GM12865 (cell line): ENCODE measurements around the gene PTH1R.

Experiments
- DNase-seq: peaks from one replicate; pipeline ENCODE4 v3.0.0; 2010; ENCODE audit warnings: low read depth
- H3K4me3 ChIP-seq: 2 replicates; pipeline ENCODE4 v1.5.1; 2011; ENCODE audit warnings: mild to moderate bottlenecking, low read depth, low read length, control low read depth
- TF ChIP-seq, protein P1 (sequence below): IDR thresholded peaks from 2 replicates; pipeline ENCODE4 v1.5.1; 2011; ENCODE audit warnings: low read length, control low read depth, low read depth, inconsistent platforms; ENCODE audit not compliant: insufficient read depth; ENCODE audit errors: missing control alignments

Gene PTH1R

GRCh38 chr3:46889381-46890110 lies 12.0 kb downstream of the PTH1R start:
- TF ChIP-seq, protein P1, sequence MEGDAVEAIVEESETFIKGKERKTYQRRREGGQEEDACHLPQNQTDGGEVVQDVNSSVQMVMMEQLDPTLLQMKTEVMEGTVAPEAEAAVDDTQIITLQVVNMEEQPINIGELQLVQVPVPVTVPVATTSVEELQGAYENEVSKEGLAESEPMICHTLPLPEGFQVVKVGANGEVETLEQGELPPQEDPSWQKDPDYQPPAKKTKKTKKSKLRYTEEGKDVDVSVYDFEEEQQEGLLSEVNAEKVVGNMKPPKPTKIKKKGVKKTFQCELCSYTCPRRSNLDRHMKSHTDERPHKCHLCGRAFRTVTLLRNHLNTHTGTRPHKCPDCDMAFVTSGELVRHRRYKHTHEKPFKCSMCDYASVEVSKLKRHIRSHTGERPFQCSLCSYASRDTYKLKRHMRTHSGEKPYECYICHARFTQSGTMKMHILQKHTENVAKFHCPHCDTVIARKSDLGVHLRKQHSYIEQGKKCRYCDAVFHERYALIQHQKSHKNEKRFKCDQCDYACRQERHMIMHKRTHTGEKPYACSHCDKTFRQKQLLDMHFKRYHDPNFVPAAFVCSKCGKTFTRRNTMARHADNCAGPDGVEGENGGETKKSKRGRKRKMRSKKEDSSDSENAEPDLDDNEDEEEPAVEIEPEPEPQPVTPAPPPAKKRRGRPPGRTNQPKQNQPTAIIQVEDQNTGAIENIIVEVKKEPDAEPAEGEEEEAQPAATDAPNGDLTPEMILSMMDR, result no peak
- H3K4me3 ChIP-seq, result no peak overlapping the region
- DNase-seq, result no peak

DNA sequence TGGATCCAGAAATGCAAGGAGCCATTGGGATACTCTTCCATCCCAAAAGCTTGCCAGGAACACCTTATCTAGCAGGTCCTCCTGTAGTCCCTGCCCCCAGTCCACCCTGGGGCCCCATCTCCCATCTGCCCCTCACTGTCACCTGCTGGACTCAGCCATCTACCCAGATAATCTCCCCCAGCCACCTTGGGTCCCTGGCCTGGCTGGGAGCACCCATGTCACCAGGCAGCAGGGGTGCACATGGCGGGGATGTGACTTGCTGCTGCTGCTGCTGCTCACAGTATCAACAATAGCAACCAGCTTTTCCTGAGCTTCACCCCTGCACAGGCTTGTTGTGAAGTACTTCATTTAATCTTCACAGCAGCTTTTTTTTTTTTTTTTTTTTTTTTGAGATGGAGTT lies 12.6 kb downstream of the PTH1R start:
- H3K4me3 ChIP-seq, result no peak overlapping the region
- TF ChIP-seq, protein P1, result no peak
- no peak for DNase-seq

DNA sequence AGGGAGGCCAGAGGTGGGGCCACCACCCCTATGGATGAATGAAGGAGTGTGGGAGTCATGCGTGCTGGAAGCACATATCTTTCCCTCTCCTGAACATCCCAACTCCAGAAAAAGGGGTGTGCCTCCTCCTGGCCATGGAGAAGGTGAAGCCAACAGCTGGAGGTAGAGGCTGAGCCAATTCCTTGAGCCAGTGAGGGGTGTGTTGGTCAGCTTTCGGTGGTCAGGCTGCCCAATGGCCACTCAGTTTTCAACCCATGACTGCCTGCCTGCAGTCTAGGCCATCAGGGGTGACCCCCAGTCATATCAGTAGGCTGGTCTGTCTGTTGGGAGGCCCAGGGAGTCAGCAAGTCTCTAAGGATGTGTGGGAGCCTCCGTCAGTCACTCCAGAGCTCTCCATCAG lies 13.6 kb downstream of the PTH1R start:
- DNase-seq, result no peak
- no peak overlapping the region for H3K4me3 ChIP-seq
- TF ChIP-seq, protein P1, result no peak

DNA sequence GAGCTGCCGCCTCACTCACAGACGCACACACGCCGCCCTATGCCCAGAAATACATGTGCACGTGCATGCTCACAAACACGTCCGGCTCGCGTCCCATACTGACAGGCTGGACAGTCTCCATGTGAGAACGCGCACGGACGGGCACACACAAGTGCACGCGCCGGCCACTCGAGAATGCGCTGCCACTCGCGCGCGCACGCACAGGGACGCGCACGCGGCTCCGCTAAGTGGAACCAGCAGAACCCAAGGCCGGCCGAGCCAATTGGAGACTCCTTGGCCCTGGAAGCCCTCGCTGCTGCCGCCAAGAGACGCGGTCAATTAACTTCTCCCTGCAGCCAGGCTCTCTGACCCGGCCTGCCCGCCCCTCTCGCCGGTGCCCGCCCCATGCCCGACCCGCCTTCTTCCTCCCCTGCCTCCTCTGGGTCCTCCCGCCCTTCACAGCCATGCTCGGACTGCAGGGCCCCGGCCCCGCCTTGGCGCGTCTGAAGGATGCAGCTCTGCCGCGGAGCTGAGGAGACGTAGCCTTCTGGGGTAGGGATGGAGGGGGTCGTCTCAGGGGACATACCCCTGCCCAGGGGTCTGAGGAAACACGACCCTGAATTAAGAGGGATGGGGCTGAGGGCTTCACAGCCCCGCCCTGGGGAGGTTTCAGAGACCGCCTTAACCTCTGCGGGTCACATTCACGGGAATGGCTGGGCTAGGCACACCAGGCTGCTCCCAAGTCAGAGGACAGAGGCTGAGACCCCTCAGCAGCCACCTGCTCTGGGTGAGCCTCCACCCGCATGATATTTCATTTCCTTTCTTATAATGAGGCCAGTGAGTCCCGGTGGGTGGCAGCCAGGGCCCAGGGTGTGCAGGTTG lies 15.0 kb downstream of the PTH1R start:
- peak; percentile 40 for DNase-seq
- H3K4me3 ChIP-seq, result peak overlapping the region; percentile 27
- TF ChIP-seq, protein P1, result no peak

GRCh38 chr3:46893146-46893748 lies 15.7 kb downstream of the PTH1R start:
- TF ChIP-seq, protein P1, result no peak
- DNase-seq, result no peak
- no peak overlapping the region for H3K4me3 ChIP-seq

DNA sequence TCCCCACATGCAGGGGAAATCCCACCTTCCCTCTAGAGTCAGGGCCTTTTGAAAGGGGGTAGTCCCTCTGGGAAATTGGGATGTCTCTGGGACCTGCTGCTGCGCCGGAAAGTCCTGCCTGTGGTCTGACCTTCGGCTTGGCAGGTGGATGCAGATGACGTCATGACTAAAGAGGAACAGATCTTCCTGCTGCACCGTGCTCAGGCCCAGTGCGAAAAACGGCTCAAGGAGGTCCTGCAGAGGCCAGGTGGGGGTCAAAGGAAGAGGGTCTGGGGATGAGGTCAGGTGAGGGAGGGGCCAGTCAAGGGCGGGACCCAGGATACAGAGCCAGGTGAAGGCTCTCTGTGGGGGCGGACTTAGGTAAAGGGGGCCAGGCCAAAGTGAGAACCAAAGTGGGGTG lies 16.2 kb downstream of the PTH1R start:
- TF ChIP-seq, protein P1, result no peak
- no peak overlapping the region for H3K4me3 ChIP-seq
- DNase-seq, result no peak
